GM18870 (cell line): ENCODE results near the gene CNIH2.
"Not testable (repeated sequence)": the region's sequence is repeated elsewhere in the genome, so short reads cannot be mapped to it uniquely, and the experiment has no call there.

Experiments
- ATAC-seq: cut with Tn5 transposase; IDR thresholded peaks from one replicate; pipeline ENCODE4 v1.9.1; 2021; ENCODE audit warnings: moderate library complexity; ENCODE audit not compliant: unreplicated experiment

Gene CNIH2

DNA sequence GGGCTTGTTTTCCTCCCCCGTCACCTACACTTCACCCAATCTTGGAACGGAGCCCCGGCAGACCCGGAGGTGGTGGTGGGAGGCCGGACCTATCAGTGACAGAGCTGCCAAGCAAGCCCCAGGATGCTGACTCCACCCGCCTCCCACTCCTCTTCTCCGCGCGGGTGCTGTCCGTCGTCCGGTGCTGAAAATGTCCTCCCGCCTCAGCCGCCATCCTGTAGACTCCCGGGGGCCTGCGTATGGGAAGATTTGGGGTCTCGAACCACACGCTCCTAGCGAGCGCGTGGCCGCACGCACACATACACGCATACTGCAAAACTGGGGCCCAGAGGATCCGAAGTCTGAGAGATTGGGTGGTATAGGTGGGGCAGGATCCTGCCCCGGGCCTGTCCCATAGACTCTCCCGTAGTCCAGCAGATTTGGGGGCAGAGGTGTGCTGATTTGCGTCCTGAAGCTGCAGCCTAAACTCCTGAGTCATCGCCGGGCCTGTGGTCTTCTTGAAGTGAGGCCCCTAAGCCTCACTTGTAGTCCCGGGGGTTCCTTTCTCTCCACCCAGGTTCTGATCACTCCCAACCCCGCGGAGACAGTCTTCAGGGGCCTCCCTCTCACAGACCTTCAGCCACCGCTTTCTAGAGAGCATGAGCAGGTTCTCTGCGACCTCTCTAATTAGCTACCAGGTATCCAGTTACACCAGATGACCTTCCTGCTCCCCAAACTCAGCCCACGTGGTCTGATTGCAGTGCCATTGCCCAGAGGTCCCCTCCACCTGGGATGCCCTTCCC is 11.8 kb downstream of the CNIH2 start:
- peak; percentile 15 for ATAC-seq

- no peak for ATAC-seq
Observed at GRCh38 chr11:66290330-66290621, 12.3 kb downstream of the CNIH2 start.

DNA sequence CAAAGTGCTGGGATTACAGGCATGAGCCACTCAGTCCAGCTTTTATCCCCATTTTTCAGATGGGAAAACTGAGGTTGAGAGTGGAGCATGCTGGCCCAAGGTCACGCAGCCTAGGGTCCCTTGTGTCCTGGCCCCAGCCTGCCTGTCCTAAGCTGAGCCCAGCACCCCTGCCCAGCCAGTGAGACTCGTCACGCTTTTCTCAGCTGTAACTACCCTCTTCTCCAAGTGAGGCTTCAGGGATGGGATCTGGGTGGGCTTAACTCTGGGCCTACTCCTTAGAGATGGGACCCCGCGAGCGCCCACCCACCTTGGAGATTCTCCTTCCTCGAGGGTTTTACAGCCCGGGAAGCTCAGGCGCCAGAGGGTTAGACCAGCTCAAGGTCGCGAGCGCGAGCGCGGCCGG is 13.3 kb downstream of the CNIH2 start:
- ATAC-seq: no peak

DNA sequence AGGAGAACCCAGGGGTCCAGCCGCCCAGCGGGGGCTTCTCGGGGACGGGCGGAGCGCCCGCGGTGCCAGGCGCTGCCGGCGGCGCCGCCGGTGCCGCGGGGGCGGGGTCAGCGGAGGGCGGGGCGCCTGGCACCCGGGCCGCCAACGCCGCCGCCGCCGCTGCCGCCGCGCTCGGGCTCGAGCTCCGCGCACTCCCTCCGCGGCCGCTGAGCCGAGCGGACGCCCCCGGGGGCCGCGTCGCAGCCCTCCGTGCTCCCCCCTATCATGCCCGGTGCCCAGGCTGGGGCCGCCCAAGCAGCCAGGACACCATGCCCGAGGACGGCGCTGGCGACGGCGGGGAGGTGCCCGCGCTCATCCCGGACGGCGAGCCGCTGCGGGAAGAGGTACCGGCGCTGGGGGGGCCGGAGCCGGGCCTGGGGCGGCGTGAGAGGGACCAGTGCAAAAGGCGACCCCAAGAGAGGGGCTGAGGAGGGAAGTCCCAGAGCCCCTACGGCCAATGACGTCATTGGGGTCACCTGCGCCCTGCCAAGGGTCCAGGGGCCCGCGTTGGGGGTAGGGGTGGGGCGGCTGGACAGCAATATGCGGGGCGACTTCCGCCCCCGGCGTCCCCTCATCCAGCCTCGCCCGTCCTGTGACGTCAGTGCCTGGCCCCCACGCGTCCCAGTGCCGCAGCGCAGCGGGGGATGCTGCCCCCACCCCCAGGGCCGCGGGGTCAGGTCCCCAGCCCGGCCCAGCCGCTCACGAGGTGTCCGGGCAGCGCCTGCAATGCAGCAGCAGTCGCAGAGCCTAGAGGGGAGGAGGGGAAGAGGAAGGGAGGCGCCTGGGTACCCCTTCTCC is 13.9 kb downstream of the CNIH2 start, which contains the start of gene TMEM151A:
TMEM151A (plus strand) TSS at position 189 of the 837 bp plus-strand sequence; CDS start at position 309, 120 bp downstream.
- ATAC-seq: no peak

DNA sequence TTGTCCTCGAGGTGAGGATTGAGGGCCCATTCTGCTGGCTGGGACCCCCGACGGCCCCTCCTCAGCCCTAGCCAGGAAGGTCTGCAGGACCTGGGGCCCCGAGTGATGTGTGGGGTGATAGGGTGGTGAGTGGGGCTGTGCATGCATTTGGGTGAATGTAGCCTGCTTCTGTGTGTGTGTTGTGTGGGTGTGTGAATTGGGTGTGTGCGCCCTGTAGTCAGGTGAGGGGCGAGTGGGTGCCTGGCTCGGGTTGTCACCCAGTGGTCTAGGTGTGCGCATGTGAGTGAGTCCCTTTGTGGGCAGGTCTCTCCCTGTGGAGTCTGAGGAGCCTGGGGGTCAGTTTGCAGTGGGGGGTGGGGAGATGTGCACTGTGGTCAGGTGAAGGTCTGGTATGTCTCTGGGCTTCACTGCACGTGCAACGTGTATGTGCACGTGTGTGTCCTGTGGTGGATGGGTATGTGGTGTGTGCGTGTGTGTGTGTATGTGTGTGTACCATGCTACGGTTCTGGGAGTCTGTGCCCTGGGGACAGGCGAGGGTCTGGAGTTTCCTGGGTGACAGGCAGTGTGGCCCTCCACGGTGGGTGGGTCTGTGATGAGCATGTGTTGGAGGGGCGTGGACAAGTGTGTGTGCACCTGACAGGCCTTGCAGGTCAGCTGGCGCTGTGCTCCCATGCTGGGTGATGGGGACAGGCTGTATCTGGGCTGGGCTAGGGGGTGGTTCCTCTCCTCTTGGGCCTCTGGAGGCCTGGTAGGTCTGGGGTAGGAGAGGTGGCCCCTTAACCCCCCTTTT is 14.8 kb downstream of the CNIH2 start:
- no peak for ATAC-seq

DNA sequence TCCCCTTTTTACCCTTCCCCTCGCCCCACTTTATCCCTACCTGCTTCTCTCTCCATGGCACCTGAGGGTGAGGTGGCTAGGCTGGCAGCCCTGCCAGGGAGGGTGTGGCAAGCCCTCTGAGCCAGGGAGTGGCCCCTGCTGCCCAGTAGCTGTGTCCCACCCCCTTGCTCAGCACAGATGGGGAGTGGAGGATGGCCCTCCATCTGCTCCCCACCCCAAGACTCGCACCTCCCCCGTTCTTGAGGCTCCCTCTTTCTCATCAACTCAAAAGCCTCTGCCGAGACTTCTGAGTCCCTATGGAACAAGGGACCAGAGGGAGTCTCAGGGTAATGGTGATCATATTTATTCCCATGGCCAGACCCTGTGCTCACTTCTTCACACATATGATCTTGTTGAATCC is 15.4 kb downstream of the CNIH2 start:
- ATAC-seq: no peak

- no peak for ATAC-seq
Observed at GRCh38 chr11:66293777-66294625, 16.0 kb downstream of the CNIH2 start.

- no peak for ATAC-seq
Observed at GRCh38 chr11:66294626-66295620, 16.9 kb downstream of the CNIH2 start.

GRCh38 chr11:66297610-66298009 is 19.6 kb downstream of the CNIH2 start:
- ATAC-seq: no peak

- ATAC-seq: no peak
Observed at GRCh38 chr11:66299186-66299585, 21.2 kb downstream of the CNIH2 start.

GRCh38 chr11:66302656-66303055 is 24.7 kb downstream of the CNIH2 start:
- ATAC-seq: no peak

DNA sequence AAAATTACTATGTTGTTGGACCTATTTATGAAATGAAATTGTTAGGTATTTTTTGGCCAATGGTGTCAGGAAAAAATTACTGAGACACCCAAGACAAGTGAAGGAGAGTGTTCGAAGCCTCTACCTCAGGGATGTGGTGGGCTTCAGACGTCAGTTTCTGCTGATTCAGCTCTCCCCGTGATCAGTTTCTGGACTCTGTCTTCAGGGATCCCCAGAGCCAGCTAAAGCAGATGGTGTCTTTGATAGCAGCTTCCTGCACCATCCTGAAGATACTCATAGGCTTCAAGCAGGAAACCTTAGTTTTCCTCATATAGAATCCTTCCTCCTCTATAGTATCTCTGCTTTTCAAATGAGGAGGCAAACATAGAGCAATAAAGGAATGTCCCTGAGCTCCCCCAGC is 31.5 kb downstream of the CNIH2 start:
- ATAC-seq: no peak

GRCh38 chr11:66310324-66310723 is 32.3 kb downstream of the CNIH2 start:
- ATAC-seq: no peak

GRCh38 chr11:66310803-66311440 is 32.9 kb downstream of the CNIH2 start:
- ATAC-seq: not testable (repeated sequence)

- no peak for ATAC-seq
Observed at GRCh38 chr11:66311470-66311964, 33.5 kb downstream of the CNIH2 start.

GRCh38 chr11:66311965-66312548 is 34.1 kb downstream of the CNIH2 start:
- peak; percentile 65 for ATAC-seq

DNA sequence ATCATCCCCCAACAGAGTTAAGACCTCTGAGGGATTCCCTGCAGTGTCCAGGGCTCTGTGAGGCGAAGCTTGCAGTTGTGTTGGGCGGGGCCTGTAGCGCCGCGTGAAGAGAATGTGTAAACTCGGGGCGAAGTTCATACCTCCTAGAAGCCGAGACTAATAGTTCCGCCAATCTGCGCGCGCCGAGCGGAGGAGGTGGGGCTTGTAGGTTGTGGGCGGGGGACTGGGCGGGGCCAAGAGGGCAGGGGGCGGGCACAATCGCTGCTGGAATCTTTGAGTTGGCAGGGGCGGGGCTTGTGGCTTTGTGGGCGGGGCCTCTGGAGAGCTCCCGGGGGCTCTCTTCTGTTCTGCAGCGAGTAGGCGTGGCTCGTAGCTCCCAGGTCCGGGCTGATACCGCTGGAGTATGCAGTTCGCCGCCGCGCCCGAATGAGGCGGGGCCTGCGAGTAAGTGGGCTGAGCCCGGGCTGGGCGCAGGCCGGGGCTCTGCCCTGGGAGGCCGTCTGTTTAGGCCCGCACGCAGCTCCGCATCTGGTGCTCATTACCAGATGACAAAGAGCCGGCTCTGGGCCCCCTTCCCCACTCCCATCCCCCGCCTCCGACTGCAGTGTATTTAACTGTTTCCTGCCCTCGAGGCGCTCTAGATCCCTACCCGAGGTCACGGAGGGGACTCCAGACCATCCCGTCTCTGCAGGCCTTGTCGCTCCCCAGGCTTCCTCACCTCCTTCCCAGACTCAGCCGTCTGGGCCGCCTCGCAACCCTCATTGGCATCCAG is 34.8 kb downstream of the CNIH2 start:
- peak; percentile 41 for ATAC-seq
